Measurements from ENCODE around the gene PTPRE.

PTPRE gene

GRCh38 chr10:127909716-127910463 lies 3.0 kb downstream of the PTPRE start:
- no peak for DNase-seq

DNA sequence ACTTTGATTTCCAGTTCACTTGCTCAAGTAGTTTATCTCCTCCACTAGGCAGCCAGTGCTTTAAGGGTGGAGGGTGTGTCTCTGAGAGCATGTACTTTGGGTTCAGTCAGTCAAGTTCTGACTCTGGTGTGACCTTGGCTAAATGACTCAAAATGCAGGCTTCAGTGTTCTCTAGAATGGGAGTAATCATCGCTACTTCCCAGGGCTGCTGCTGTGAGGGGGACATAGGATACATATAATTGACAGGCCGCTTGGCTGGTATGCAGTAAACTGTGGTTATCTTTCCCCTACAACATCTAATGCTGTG lies 3.5 kb downstream of the PTPRE start:
- no peak for DNase-seq

GRCh38 chr10:127911218-127911866 lies 4.4 kb downstream of the PTPRE start:
- no peak for DNase-seq

- no peak for DNase-seq
These were observed 5.0 kb downstream of the PTPRE start for GRCh38 chr10:127911867-127912257.

GRCh38 chr10:127912607-127913367 lies 5.9 kb downstream of the PTPRE start:
- DNase-seq, result no peak

GRCh38 chr10:127913368-127913759 lies 6.5 kb downstream of the PTPRE start:
- no peak for DNase-seq

DNA sequence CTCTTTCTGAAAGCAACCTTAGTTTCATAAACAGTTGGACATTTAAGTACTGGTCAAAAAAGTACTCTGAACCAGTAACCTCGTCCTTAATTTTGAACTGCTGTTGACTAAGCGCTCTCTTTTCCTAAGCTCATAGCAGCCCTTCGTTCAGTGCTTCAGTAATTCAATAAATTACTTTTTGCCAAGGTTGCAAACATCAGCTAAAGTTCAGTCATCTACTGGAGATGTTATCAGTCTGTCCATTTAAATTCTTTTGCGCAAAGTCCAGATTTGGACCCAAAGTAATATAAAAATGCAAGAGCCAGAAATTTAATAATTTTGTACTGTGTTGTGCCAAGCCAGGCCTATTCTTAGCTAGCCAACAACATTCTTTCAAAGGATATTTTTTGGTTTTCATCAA lies 8.4 kb downstream of the PTPRE start:
- DNase-seq, result no peak

DNA sequence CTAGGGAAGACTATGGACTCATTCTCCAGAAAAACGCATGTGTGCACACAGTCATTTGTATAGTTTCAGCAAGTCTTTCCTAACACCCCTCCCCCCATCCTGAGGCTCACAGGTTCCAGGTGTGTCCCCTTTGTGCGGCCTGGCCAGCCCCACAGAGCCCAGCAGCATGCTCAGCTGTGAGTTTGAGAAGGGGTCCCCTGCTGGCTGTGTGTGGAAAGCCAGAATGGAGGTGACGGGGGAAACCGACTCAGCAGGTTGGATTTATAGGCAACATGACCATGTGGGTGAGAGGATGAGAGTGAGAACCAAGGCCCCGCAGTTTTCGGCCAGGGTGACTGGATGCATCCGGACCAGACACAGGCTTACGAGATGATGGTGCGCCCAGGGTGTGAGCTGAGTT lies 9.9 kb downstream of the PTPRE start:
- DNase-seq, result no peak

DNA sequence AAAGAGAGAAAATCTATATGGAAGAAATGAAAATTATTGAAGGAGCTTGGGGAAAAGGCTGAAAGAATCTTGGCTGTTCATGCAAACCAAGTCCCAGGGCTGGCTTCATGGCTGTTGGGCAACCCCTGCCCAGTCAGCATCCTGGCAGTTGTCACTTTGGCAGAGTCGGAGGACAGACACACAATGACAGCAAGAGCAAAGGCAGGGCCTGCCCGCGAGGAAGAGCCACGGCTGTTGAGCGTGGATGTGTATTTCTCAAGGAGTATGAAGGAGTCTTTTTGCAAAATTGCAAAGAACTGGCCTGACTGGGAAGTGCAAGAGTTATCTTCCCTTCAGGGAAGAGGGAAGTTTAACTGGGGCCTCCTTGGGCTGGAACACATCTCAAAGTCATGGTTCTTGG lies 11.7 kb downstream of the PTPRE start:
- no peak for DNase-seq

DNA sequence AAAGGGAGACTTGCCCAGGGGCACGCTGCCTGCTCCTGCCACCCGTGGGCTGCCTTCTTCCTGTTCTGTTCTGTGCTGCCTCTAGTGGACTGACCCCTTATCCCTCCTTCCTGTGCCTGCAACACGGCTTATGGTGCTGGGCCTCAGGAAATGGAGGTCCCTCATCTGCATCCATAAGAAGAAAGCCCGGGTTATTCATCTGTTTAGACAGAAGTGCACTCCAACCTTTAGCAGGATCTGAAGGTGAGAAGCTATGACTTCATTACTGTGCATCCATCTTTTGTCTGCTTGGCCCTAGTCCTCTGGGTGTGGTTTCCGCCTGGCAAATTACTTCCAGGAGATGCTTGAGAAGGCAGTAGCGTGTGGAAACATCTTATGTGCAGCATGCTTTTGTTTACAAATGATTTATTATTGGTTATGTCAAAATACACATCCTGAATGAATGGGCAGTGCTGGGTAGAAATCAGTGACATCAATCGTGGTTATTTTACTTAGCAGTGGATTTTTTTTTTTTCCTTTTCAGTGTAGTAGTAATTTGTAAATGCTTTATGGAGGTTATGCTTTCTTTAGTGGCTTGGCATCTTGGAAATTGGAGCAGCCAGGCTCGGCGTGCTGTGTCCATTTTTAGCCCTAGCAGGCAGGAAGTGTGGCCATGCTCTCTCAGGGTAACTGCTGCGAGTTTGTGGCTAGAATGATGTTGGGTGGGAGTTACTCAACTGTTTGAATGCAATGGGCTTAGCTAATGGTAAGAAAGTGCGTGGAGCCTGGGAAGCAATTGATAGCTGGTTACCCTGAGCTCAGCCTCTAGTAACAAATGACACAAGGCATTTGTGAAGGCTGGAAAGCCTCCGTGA lies 12.7 kb downstream of the PTPRE start:
- DNase-seq, result no peak

GRCh38 chr10:127920306-127921074 lies 13.6 kb downstream of the PTPRE start:
- DNase-seq, result no peak

DNA sequence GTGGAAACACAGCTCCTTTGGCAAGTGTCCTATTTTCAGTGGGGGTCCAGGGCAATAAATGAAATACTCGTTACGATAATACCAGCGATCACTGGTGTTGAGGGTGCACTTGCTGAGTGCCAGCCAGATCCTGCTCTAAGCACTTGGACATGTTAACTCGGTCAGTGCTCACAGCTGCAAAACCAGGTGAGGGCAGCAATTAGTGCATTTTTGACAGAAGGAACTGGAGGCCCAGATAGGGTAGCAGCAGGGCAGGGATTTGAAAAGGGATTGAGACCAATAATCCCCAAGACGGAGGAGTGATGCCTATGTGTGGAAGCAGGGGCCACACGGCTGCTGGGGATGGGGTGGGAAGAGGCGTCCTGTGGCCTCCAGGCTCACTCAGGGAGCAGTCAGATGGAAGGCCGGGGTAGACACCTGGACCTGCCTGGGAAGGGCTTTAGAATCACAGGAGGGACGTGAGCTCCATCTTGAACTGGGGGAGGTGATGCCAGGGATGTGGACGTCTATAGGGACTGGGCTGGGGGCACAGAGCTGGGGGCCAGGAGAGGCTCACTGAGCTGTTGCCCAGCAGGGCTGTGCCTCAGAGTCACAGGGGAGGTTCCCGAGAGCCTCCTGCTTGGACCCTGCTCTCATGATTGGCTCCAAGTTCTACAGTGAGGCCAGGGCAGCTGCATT lies 14.3 kb downstream of the PTPRE start:
- no peak for DNase-seq

GRCh38 chr10:127921753-127922145 lies 14.8 kb downstream of the PTPRE start:
- DNase-seq, result no peak

GRCh38 chr10:127922206-127922605 lies 15.3 kb downstream of the PTPRE start:
- no peak for DNase-seq

DNA sequence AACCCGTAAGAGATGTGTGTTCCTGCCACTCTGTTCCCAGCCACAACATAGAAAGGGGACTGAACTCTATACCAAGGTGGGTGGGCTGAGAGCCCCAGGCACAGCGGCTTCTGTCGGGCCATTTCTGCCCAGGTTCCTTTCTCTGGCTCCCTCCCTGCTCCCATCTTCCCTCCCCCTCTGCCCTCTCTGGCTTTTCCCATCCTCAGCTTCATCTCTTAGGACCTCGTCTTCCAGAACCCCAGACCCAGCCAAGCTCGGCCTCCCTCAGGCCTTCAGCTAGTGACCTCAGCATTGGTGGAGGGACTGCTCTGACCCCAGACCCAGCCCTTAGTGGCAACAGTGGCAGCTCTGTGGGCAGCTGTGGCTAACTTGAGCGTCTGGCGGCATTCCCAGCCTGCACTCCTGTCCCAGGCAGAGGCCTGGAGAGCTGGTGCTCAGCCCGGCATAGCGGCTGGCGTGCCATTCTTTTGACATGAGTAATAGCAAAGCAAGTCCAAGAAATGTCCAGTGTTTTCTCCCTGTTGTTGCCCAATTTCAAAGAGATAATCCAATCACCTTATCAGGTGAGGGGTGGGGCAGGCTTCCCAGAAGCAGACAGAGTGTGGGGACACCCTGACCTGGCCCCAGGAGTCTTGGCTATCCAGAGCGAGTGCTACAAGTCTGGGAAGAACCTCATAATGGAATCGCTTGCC lies 15.9 kb downstream of the PTPRE start:
- DNase-seq, result no peak

- no peak for DNase-seq
These were observed 16.7 kb downstream of the PTPRE start for GRCh38 chr10:127923646-127924045.

DNA sequence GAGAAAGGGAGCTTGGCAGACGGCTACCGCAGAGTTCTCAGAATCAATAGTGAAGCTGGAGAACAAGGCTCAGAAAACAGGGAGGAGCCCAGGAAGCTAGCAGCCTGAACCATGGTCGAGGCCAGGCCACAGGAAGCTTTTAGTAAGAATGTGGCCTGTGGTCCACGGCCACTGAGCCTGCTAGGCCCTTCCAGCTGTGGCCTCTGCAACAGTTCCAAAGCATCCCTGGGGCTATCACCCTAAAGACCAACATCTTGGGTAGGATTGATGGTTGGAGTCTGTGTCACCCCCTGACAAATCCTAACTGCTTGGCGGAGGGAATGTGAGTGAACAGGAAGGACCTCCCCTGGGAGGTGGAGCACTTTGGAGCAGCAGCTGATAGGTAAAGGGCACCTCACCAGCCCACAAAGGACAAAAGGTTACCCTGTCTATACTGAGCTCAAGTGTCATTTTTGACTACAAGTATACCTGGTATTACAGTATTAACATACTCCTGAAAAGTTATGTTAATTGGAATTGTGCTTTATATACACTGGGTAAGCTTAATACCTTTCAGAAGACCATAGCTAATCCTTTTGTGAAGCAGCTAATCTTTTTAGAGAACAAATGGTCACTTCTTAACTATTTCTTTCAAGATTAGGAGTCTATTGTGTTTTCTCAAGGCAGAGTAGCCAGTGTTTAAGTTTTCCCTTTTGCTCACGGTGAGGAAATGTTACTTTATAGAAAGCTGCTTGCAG lies 18.7 kb downstream of the PTPRE start:
- no peak for DNase-seq

DNA sequence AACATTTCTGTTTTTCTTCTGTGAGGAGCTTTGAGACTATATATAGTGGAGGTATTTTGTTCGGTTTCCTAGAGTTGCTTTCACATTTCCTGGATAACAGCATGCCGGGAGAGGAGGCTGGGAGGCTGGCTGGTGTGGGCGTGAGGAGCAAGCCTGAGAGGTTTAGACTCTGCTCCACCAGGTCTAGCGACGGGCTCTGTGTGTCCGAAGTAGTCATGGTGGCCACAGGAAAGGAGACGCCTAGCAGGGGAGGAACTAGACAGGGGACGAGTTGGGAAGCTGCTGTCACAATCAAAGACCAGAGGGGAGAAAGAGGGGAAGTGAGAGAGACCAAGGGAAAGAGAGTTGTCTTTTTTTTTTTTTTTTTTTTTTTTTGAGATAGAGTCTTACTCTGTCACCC lies 19.6 kb downstream of the PTPRE start:
- DNase-seq, result no peak

DNA sequence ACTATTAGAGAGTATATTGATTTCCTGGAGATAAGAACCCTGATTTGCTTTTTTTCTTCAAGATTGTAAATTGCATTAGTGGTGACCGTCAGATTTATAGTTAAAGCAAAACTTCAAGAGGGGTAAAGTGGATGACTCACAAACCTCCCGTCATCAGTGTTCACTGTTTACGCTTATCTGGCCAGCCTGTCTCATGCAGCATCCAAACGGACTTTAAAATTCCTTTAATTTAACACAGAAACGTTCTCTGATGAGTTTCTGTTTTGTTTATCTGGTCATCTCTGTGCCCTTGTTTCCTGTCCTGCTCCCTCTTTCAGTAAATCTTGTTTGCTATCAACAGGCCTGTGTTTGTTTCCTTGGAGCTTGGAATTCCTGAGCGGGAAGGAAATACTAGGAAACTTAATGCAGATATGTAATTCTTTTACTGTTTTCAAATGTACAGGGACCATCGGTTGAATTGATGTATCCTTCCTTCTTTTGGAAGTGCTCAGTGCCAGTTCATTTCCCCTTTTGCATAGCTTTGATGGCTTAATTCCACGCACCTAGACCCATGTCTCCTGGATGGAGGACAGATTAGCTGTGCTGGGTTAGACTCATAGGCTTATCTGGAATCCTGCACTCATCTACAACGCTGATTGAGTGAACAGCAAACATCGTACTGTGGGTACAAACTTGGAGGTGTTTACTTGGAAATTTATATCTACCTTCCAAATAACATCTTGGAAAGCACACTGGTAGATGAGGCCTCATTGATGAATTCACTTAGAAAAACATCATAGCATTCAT lies 21.3 kb downstream of the PTPRE start:
- DNase-seq, result no peak
